ENCODE results near the gene PRKAB2.
A peak's percentile ranks its signal among the peaks of the same experiment; 100 is the strongest.
"Not testable (repeated sequence)": the region's sequence is repeated elsewhere in the genome, so short reads cannot be mapped to it uniquely, and the experiment has no call there.

The PRKAB2 gene

DNA sequence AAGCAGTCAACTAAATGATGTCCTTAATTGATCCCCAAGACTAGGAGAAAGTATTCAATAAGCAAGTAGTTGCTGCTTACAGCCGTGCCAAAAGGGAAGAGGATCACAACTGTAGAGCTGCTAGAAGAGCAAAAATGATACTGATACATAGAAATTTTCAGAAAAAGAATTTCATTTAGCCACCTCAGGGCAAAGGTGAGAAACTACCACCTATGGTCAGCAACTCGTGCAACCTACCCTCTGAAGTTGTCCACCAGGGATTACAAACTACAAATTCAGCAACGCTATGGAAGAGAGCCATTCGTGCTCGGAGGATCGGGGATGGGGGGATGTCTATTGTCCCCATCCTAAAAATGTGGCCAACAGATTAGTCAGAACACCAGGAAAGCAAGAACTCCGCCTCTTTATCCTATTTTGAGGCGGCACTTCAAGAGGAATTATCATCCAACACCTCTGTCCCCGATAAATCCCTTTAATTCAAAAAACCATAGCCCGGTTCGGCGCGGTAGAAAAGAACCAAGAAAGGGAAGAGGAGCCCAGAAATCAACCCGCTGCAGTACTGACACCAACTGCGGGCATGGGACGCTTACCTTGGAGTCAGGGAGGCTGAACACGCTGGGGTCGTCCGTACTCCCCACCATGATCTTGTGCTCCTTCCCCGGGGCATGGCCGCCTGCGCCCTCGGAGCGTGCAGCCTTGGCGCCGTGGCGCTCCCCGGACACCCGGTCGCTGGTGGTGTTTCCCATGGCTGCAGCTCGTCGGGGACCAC lies 687 bp downstream of the PRKAB2 start:
- peak; percentile 32 for DNase-seq (ENCODE audit: low spot score)

- DNase-seq (ENCODE audit: low spot score), result peak; percentile 35
These were observed 2.2 kb downstream of the PRKAB2 start for GRCh38 chr1:147169840-147170674.

DNA sequence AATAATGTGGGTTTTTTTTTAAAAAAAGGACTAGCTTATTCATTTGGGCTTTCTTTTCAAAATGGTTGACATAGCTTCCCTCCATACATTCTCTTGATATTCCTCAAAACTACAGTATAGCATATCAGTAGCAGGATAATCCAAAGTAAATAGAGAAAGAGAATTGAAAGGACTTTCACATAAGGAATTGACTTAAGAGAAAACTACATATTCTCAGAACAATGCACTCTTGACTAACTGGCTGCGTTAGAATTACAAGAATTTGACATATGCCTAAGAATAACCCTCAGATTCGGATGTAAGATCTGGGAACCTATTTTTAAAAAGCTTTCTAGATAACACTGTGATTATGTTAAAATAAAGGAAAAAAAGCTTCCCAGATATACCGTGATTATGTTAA lies 3.1 kb downstream of the PRKAB2 start:
- DNase-seq (ENCODE audit: low spot score), result no peak

- DNase-seq (ENCODE audit: low spot score), result peak; percentile 52
These were observed 3.6 kb downstream of the PRKAB2 start for GRCh38 chr1:147168626-147169058.

GRCh38 chr1:147167365-147167764 lies 4.9 kb downstream of the PRKAB2 start:
- no peak for DNase-seq (ENCODE audit: low spot score)

DNA sequence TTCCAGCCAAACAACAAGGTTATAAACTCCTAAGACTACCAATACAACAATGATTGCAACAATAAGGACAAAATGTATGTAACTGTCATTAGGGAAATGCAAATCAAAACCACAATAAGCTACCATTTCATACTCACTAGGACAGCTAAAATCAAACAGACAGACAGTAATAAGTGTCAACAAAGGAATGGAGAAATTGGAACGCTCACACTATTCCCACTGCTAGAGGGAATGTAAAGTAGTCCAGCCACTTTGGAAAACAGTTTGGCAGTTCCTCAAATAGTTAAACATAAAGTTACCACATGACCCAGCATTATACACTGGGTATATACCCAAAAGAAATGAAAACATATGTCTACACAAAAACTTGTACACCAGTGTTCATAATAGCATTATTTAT lies 9.3 kb downstream of the PRKAB2 start:
- DNase-seq (ENCODE audit: low spot score), result no peak

DNA sequence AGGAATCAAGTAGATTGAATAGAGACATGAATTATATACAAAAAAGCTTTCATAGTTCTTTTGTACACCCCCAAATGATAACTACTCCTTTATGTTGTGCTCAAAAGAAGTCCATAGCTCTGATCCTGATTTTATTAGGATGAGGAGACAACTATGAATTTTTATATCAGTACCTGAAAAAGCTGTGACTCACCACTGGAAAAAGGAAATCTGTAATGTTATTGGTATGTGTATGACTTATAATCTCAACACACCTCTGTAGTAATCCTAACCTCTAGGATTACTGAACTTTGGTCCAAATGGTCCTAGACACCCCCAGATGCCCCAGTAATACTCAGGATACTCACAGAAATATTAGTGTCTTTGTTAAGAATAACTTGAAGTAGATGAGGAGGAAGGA lies 10.2 kb downstream of the PRKAB2 start:
- no peak for DNase-seq (ENCODE audit: low spot score)

GRCh38 chr1:147157116-147157515 lies 15.2 kb downstream of the PRKAB2 start:
- not testable (repeated sequence) for DNase-seq (ENCODE audit: low spot score)

- no peak for DNase-seq (ENCODE audit: low spot score)
These were observed 15.6 kb downstream of the PRKAB2 start for GRCh38 chr1:147156642-147157041.

- DNase-seq (ENCODE audit: low spot score), result no peak
These were observed 19.5 kb downstream of the PRKAB2 start for GRCh38 chr1:147152772-147153171.

DNA sequence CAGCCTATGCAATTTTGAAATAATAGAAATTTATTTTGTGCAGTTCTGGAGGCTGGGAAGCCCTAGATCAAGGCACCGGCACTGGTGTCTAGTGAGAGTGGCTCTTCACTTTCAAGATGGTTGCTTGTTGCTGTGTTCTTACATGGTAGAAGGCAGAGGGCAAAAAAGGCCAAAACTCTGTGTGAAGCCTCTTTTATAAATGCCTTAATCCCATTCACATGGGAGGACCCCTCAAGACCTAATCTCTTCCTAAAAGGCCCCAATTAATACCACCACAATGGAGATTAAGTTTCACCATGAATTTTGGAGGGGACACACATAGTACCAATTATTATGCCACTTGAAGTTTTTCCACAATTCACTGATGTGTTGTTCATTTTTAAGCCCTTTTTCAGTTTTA lies 21.0 kb downstream of the PRKAB2 start:
- no peak for DNase-seq (ENCODE audit: low spot score)

GRCh38 chr1:147142886-147143285 lies 29.4 kb downstream of the PRKAB2 start:
- DNase-seq (ENCODE audit: low spot score), result no peak

DNA sequence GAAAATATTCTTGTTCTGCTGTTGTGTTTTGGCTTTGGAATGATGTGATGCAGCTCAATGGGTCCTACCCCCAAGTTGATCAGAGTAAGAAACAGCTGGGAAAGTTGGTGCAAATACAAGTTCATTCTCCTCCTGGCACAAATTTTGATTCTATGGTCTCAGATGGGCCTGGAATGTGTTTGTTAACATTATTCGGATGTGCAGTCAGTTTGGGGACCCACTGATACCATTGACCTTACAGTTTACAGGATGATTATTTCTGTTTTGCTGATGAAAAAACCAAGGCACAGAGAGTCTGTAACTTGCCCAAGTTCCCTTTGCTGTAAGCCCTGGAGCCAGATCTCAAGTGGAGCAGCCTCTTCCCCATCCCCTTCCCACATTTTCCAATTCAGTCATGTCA lies 41.5 kb downstream of the PRKAB2 start:
- DNase-seq (ENCODE audit: low spot score), result not testable (repeated sequence)

DNA sequence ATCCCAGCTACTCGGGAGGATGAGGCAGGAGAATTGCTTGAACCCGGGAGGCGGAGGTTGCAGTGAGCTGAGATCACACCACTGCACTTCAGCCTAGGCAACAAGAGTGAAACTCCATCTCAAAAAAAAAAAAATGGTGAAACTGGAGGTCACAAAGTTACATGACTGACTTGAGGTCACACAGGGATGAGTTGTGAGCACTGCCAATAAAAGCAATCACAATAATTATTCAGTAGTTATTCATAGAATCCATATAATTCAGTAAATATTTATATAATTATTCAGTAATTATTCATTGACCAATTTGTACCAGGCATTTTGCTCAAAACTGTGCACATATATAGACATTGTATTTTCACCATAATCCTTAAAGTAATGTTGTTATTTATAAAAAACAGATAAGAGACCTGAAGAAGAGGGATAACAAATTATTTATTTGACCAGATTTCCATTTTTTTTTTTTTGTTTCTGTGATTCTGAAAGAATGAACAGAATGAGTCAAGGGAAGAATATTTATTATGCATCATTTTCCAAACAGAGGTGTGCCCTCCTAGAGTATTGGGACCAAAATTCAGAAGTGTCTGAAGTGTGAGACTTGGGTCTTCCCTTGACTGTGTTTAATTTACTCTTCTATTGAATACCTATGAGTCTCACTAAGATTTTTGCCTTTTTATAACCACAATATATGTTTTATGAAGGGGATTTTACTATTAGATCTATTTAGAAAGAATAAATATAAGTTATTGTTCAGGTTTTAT lies 43.0 kb downstream of the PRKAB2 start:
- no peak for DNase-seq (ENCODE audit: low spot score)

- DNase-seq (ENCODE audit: low spot score), result no peak
These were observed 48.0 kb downstream of the PRKAB2 start for GRCh38 chr1:147124266-147124665.

- no peak for DNase-seq (ENCODE audit: low spot score)
These were observed 55.2 kb downstream of the PRKAB2 start for GRCh38 chr1:147117109-147117508.

- DNase-seq (ENCODE audit: low spot score), result no peak
These were observed 56.8 kb downstream of the PRKAB2 start for GRCh38 chr1:147115496-147115895.

GRCh38 chr1:147115079-147115478 lies 57.2 kb downstream of the PRKAB2 start:
- not testable (repeated sequence) for DNase-seq (ENCODE audit: low spot score)

GRCh38 chr1:147114353-147114752 lies 57.9 kb downstream of the PRKAB2 start:
- not testable (repeated sequence) for DNase-seq (ENCODE audit: low spot score)

DNA sequence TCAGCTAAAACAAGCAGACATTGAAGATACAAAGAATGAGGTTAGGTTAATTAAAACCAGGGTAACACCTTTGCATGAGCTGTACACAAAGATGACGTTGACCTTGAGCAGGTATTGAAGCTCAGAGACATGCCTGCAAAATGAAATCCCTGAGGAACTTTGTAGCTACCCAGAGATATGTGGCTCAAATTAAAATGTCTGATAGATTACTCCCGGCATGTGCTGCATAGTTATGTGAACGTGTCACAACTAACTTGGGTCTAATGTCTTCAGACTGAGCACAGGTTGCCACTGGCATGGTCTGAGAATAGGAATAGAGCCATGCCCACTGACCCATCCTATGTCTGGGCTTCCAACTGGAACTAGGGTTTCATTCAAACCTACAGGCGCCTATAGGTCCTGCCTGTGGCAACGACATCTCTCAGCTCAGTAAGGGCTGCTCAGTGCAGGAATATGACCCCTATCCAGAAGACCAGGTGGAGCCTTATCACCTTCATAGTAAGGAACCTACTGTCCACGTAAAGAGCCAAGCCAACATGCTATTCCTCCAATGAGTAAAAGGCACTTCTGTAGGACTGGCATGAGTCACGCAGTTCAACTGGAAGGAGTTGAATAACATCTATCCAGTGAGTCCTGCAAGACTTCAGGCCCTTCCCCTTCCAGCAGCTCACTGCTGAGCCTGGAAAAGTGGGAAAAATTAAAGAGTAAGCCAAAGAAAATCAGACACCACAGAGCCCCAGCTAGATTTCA lies 60.7 kb downstream of the PRKAB2 start:
- no peak for DNase-seq (ENCODE audit: low spot score)

GRCh38 chr1:147110872-147111271 lies 61.4 kb downstream of the PRKAB2 start:
- no peak for DNase-seq (ENCODE audit: low spot score)

DNA sequence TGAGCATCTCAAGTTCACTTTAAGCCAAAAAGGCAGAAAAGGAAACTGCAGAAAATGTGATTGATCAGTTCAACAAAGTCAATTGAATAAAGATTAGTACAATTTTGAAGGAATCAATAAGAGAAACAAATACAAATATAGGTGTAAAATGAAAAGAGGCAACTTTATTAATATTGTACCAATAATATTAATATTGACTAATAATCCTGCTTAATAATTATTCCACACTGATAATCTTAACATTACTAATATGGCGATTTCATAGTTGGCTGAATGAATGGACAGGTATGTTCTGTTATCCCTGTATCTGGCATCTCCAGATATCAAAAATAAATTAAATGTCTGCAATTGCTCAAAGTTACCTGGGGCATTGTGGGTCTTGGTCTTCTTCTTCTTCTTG lies 61.8 kb downstream of the PRKAB2 start:
- no peak for DNase-seq (ENCODE audit: low spot score)

Data from hematopoietic multipotent progenitor cell treated with erythropoietin and hydrocortisone succinate and interleukin-3 and kit ligand, for 17 days (in vitro differentiated cells).